ENCODE results near the gene CD1C.

Gene CD1C

GRCh38 chr1:158289811-158290210 lies at the start of gene CD1C:
Gene CD1C, plus strand, starts transcription at chr1:158289923. Its CDS starts 142 bp downstream, at chr1:158290065.
- TF ChIP-seq GATA2 (IDR thresholded peaks at IDR 0.05; ENCODE audit: low read depth, low read length) (no peak), GATA3 (IDR thresholded peaks at IDR 0.05; ENCODE audit: low read depth, low read length) (no peak)

GRCh38 chr1:158246650-158247049 lies 43.1 kb upstream of the CD1C start:
- TF ChIP-seq GATA3 (IDR thresholded peaks at IDR 0.05; ENCODE audit: low read depth, low read length) (no peak), GATA2 (IDR thresholded peaks at IDR 0.05; ENCODE audit: low read depth, low read length) (no peak)

- TF ChIP-seq GATA2 (IDR thresholded peaks at IDR 0.05; ENCODE audit: low read depth, low read length) (no peak), GATA3 (IDR thresholded peaks at IDR 0.05; ENCODE audit: low read depth, low read length) (no peak)
Measured at GRCh38 chr1:158248118-158248517, 41.6 kb upstream of the CD1C start.

- TF ChIP-seq GATA2 (IDR thresholded peaks at IDR 0.05; ENCODE audit: low read depth, low read length) (no peak), GATA3 (IDR thresholded peaks at IDR 0.05; ENCODE audit: low read depth, low read length) (no peak)
Measured at GRCh38 chr1:158248771-158249170, 41.0 kb upstream of the CD1C start.

- TF ChIP-seq GATA3 (IDR thresholded peaks at IDR 0.05; ENCODE audit: low read depth, low read length) (no peak), GATA2 (IDR thresholded peaks at IDR 0.05; ENCODE audit: low read depth, low read length) (no peak)
Measured at GRCh38 chr1:158249646-158250045, 40.1 kb upstream of the CD1C start.

- no peak for TF ChIP-seq GATA2 (IDR thresholded peaks at IDR 0.05; ENCODE audit: low read depth, low read length)
- no peak for TF ChIP-seq GATA3 (IDR thresholded peaks at IDR 0.05; ENCODE audit: low read depth, low read length)
Measured at GRCh38 chr1:158251163-158251562, 38.6 kb upstream of the CD1C start.

GRCh38 chr1:158255656-158256055 lies 34.1 kb upstream of the CD1C start:
- TF ChIP-seq GATA3 (IDR thresholded peaks at IDR 0.05; ENCODE audit: low read depth, low read length) (no peak), GATA2 (IDR thresholded peaks at IDR 0.05; ENCODE audit: low read depth, low read length) (no peak)

- TF ChIP-seq GATA3 (IDR thresholded peaks at IDR 0.05; ENCODE audit: low read depth, low read length): no peak
- no peak for TF ChIP-seq GATA2 (IDR thresholded peaks at IDR 0.05; ENCODE audit: low read depth, low read length)
Measured at GRCh38 chr1:158257888-158258287, 31.8 kb upstream of the CD1C start.

GRCh38 chr1:158259117-158259516 lies 30.6 kb upstream of the CD1C start:
- TF ChIP-seq GATA2 (IDR thresholded peaks at IDR 0.05; ENCODE audit: low read depth, low read length) (no peak), GATA3 (IDR thresholded peaks at IDR 0.05; ENCODE audit: low read depth, low read length) (no peak)

GRCh38 chr1:158272681-158273080 lies 17.0 kb upstream of the CD1C start:
- TF ChIP-seq GATA3 (IDR thresholded peaks at IDR 0.05; ENCODE audit: low read depth, low read length) (no peak), GATA2 (IDR thresholded peaks at IDR 0.05; ENCODE audit: low read depth, low read length) (no peak)

GRCh38 chr1:158274797-158275196 lies 14.9 kb upstream of the CD1C start:
- TF ChIP-seq GATA3 (IDR thresholded peaks at IDR 0.05; ENCODE audit: low read depth, low read length): no peak
- no peak for TF ChIP-seq GATA2 (IDR thresholded peaks at IDR 0.05; ENCODE audit: low read depth, low read length)

- no peak for TF ChIP-seq GATA2 (IDR thresholded peaks at IDR 0.05; ENCODE audit: low read depth, low read length)
- TF ChIP-seq GATA3 (IDR thresholded peaks at IDR 0.05; ENCODE audit: low read depth, low read length): no peak
Measured at GRCh38 chr1:158283965-158284364, 5.8 kb upstream of the CD1C start.

- TF ChIP-seq GATA3 (IDR thresholded peaks at IDR 0.05; ENCODE audit: low read depth, low read length) (no peak), GATA2 (IDR thresholded peaks at IDR 0.05; ENCODE audit: low read depth, low read length) (no peak)
Measured at GRCh38 chr1:158285756-158286241, 3.9 kb upstream of the CD1C start.

- TF ChIP-seq GATA2 (IDR thresholded peaks at IDR 0.05; ENCODE audit: low read depth, low read length): no peak
- no peak for TF ChIP-seq GATA3 (IDR thresholded peaks at IDR 0.05; ENCODE audit: low read depth, low read length)
Measured at GRCh38 chr1:158286487-158286886, 3.2 kb upstream of the CD1C start.

- TF ChIP-seq GATA3 (IDR thresholded peaks at IDR 0.05; ENCODE audit: low read depth, low read length) (no peak), GATA2 (IDR thresholded peaks at IDR 0.05; ENCODE audit: low read depth, low read length) (no peak)
Measured at GRCh38 chr1:158286941-158287346, 2.8 kb upstream of the CD1C start.

GRCh38 chr1:158290321-158290844 lies 660 bp downstream of the CD1C start:
- TF ChIP-seq GATA2 (IDR thresholded peaks at IDR 0.05; ENCODE audit: low read depth, low read length) (no peak), GATA3 (IDR thresholded peaks at IDR 0.05; ENCODE audit: low read depth, low read length) (no peak)
